Activated CD4-positive, alpha-beta T cell treated with anti-CD3 and anti-CD28 coated beads, Interleukin-2, amount 50 U/mL, for 48 hours (primary cell): Measurements from ENCODE around the gene CSF1R.
"Not testable (repeated sequence)": the region's sequence is repeated elsewhere in the genome, so short reads cannot be mapped to it uniquely, and the experiment has no call there.

Source experiments
- DNase-seq, 2 experiments: peaks; one replicate each; pipeline ENCODE4 v3.0.0-alpha.2; 2020

The CSF1R gene

DNA sequence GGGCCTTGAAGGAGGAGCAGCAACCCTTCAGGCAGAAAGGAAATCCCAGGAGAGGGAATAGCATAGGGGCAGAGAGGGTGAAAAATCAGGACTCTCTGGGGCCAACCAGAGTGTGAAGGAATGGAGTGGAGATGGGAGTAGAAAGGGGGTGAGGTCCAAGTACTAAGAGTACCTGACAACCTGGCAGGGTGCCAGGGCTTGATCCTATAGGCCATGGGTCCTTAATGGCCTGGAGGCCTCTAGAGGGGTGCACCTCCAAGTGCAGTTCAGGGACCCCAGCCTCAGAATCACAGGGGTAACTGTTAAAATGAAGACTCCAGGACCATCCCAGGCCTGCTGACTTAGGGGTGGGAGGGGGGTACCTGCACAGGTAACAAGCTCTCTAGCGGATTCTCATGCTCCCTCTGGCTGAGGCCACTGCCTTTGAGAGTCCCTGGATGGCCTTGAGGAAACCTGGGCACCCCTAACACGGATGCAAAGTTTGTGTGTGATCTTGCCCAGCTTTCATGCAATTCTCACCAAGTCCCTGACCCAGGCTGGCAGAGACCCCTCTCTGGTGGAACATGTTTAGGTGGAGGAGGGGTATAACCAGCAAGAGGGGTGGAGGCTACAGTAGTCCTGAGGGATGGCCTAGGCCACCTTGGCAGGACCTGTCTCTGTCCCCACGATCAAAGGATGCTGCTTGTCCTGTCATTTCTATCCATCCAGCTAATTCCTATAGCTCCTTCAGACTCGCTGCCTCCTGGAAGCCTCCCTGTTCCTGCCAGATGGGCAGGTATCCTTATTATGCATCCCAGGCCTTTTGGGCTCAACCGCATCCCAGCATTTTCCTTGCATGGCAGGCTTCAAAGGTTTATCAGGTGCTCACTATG lies 17.6 kb upstream of the CSF1R start:
- no peak for DNase-seq

DNA sequence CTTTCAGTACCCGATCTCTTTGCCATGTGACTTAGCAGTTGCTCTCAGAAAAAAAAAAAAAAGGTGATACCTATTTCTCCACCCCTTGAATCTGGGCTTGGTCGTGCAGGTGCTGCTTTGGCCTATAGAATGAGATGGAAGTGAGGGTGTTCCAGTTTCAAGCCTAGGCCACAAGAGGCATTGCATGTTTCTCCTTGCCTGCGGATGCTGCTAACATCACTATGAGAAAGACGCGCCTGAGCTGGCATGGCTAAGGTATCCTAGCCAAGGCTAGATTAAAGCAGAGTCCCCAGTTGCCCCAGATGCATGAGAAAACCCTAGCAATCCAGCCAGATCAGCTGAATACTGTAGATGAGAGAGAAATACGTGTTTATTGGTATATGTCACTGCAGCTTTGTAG lies 14.7 kb upstream of the CSF1R start:
- DNase-seq, result no peak

DNA sequence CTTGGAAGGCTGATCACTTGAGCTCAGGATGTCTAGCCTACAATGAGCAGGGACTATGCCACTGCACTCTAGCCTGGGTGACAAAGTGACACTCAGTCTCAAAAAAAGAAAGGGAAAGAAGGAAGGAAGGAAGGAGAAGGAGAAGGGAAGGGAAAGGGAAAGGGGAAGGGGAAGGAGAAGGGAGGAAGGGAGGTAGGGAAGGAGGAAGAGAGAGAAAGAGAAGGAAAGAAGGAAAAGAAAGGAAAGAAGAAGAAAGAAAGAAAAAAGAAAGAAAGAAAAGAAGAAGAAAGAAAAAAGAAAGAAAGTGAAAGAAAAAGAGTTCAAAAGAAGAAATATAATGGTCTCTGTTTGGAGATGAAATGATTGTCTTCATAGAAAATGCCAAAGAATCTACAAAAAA lies 10.8 kb upstream of the CSF1R start:
- DNase-seq, result no peak

DNA sequence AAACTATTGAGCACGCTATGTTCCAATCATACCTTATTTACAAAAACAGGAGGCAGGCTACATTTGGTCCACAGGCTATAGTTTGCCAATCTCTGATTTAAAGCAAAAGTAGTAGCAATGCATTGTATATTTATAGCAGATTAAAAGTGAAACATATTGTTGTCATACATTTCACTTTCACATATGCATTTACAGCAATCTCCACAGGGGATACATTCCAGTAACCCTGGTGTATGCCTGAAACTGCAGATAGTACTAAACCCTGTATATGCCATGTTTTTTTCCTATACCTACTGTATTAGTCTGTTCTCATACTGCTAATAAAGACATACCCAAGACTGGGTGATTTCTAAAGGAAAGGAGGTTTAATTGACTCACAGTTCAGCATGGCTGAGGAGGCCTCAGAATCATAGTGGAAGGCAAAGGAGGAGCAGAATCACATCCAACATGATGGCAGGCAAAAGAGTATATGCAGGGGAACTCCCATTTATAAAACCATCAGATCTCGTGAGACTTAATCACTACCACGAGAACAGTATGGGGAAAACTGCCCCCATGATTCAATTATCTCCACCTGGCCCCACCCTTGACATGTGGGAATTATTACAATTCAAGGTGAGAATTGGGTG lies 5.9 kb upstream of the CSF1R start:
- no peak for DNase-seq

DNA sequence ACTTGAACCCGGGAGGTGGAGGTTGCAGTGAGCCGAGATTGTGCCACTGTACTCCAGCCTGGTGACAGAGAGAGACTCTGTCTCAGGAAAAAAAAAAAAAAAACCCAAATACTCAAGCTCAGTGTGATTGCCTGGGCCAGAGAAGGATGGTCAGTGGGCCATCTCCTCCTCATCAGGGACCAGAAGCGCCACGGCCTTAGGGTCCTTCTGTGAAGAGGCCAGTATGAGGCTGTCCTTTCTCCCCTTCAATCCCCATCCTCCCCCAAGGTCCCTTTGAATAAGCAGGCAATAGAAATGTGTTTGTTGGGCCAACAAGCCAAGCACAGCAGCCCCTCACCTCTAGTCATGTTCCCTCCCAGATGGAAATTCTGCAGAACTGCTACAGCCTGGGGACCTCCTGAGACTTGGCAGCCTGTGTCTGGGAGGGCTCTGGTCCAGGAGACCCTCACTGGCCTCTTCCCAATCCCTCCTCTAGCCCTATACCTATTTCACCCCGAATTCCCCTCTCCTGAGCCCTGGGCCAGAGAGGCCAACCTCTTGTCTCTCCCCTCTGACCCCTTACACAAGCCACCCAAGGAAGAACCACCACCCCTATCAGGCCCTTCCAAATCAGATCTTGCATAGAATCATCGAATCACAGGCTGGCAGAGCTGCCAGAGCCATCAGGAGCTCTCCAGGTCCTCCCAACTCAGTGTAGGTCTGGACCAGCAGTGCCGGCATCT lies 1.0 kb downstream of the CSF1R start:
- no peak for DNase-seq

DNA sequence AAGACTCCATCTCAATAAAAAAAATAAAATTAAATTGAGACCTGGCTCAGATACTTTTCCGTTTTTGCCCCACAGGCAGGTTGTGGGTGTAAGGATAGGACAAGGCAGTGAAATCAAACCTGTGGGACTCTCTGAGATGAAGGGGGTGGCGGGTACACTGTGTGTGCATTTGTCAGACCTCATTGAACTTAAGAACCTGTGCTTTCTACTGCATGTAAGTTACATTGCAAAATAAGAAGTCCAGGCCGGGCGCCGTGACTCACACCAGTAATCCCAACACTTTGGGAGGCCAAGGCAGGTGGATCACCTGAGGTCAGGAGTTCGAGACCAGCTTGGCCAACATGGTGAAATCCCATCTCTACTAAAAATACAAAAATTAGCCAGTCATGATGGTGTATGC lies 1.6 kb downstream of the CSF1R start:
- not testable (repeated sequence) for DNase-seq

DNA sequence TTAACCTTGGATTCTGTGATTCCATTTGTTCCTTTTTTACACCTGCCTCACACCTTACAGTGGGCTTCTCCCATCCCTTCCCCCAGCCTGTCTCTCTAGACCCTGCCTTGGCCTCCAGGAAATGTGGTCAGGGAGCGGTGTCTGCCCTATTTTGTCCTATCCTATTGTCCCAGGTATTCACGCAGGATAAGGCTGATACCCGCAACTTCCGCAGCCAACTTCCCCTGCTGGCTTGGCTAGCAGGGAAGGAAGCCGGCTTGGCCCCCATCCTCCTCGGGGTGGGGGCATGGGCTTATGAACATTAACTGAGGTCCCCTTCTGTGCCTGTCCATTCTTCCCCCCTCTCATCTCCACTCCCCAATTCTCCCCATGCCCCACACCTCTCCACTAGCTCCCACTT lies 3.5 kb downstream of the CSF1R start:
- no peak for DNase-seq

DNA sequence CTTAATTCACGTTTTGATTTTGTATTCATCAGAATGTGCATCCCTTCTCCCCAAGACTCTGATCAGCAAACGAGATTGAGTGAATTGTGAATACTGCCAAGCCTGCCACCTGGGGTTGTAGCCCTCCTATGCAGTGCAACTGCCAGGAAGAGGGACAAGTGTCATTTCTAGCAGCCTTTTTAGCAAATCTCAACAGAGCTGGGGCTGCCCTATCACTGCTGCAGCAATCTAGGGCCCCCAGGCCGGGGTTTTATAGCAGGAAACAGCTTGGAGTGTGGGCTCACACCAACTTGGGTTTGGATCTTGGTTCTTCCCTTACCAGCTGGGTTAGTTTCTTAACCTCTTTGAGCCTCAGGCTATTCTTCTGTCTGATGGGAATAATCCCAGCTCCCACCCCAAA lies 4.0 kb downstream of the CSF1R start:
- DNase-seq, result no peak

DNA sequence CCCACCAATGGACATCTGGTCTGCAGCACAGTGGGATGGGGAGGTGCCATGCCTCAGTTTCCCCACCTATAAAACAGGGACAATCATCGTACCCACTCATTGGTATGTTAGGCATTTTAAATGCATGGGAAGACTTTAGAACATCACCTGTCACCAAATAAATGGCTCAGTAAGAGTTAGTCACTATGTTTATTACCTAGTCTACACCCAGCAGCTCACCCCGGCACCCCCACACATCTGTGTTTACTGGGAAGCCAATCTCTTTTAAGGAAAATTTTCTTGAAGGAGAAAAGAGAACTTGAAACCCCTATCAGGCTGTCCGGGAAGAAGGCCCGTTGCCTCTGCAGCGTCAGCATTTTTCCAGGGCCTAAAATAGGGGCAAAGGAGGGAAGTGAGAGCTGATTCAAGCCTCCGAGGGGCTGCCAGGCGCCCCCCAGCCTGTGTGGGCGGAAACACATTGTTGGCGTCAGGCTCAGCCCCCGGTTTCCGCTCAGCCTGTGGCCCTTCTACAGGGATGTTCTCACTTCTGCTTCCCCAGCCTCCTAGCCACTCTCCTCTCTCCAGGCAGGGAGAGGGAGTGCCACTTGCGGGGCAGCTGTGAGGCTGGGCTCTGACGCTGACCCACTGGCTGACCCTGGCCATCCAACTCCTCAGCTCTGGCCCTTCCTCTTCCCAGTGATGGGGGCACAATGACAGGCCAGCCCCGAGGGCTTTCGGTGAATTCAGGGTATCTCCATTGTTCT lies 4.6 kb downstream of the CSF1R start:
- no peak for DNase-seq

DNA sequence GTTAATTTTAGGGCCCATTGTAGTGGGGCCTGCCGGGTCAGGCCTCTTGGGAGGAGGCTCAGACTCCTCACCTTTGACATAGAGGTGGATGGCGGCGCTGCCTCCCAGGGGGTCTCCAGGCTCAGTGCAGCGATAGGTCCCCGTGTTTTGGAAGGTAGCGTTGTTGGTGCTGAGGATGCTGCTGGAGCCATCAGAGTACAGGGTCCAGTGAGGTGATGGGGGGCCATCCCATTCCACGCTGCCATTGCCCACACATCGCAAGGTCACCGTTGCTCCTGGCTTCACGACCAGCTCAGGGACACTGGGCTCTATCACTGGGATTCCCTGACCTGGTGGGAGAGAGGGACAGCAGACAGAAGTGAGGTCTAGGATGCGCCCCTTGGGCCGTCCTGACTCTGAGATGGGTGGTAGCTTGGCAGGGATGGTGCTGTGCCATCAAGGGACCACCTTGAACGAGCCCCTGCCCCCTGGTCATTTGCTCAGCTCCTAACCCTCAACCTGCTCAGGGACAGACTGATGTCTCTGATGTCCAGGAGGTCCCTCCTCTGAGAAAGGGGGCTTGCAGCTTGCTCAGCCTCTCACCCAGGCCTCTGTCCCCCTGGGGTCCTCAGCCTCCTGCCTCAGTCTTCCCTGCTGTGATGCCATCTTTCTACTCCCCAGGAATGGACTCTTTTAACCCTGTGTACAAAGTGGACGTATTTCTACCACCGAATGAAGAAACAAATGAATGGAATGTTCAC lies 5.5 kb downstream of the CSF1R start:
- no peak for DNase-seq

DNA sequence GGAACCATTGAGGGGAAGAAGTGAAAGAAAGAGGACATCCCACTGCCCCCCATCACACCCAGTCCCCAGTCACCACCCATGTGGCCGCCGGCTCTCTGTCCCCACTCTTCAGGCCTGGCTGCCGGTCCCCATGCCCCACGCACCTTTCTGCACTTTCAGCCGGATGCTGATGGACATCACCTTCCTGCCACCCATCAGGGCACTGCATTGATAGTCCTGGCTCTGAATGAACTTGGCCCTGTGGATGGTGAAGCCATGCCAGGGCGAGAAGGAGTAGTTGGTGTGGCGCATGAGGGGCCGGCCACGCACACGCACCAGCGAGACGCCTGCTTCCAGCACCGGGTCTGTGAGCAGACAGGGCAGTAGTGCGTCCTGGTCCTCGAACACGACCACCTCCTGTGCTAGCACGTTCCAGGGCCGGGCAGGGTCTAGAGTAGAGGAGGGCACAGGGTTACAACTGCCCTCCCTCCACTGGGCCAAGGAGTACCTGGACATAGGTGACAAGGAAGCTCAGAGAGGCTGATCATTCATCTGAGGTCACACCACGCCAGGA lies 6.4 kb downstream of the CSF1R start:
- no peak for DNase-seq

DNA sequence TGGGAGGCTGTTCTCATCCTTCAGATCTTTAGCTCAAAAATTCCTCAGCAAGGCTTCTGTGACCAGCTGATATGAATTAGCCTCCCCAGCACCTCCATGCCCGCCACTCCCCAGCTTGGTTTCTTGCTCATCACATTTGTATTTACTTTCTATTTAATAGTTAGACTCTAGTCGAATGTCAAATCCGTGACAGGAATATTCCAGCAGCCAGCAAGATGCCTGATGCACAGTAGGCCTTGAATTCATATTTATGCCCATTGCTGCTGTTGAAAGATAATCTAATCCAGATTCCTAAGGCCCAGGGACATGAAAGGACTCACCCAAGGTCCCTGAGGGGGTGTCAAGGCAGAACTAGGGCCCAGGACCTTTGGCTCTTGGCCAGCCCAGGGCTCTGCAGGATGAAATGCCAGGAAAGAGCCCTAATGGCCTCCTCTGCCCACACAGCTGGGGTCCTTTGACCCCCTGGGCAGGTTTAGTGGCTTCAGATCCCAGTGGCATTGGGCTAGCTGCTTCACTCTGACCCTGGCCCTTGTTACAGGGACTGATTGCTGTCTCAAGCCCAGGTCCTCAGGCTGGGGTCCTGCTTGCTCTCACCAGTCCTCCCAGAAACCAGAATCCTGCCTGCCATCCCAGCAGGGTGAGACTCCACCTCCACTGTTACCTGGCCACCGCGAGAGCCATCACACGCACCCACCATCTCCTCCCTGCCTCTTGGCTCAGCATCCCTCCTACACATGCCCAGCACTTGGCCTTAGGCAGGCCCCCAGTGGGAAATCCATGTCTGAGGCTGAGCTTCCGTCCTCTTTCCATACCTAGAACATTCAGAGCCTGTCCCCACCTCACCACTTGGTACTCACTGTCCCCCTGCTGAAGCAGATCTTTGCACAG lies 7.3 kb downstream of the CSF1R start:
- DNase-seq, result no peak

DNA sequence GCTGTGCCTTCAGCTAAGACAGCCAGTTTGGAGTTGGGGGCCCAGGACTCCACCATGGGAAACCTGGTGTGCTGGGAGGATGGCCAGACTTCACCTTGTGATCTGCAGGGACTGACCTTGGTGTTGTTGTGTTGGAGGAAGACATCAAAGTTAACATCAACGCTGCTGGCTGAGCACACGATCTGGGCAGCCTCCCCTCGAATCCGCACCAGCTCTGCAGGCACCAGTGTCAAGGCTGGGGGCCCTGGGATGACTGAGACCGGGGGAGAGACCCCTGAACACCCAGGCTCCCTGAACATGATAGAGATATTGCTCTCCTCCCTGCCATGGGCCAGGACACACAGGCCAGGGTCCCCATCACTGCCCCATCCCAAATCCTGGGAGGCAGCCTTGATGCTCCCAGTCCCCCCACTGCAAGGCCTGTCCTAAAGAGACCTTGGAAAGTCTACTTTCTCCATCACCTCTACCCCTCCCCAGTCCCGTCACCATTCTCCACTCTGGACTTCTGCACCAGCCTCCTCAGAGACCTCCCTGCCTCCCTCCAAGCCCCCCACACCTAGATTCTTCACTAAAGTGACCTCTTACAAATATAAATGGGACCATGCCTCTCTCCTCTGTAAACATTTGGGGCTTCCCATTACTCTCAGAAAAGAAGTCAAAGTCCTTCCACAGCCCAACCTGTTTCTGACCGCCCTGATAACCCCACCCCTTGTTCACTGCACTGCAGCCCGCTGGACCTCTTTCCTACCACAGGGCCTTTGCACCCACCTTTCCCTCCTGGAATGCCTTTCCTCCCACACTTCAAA lies 8.2 kb downstream of the CSF1R start:
- no peak for DNase-seq

DNA sequence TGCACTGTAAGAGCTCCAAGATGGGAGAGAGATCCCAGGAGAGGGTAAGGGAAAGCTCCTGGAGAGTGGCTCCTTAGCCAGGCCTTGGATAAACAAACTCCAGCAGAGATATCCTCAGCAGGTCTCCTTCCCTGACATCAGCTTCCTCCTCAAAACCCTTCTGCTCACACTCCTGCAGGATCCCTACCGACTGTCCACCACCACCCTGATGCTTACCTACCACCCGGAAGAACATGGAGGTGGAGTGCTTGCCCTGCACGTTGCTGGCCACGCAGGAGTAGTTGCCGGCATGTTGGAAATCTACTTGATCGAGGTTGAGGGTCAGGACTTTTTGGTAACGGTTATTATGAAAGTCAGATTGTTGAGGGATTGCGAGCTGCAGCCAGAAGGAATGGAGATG lies 9.3 kb downstream of the CSF1R start:
- no peak for DNase-seq

DNA sequence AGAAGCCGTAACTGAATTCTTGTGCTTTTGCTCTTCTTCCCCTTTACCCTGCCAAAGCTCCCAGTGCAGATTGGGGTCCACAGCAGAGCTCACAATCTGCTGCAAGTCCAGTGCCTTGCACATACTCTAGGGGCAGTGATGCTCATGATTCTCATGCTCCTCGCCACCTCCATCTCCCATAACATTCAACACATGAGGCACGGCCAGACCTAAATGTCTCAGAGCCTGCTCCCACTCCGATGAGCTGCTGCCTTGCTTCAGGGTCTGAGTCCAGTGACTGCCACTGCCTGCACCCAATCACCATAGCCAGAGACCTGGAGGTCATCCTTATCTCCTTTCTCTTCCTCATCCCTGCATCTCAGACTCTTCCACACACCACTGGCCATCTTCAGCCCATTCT lies 10.5 kb downstream of the CSF1R start:
- DNase-seq, result no peak

DNA sequence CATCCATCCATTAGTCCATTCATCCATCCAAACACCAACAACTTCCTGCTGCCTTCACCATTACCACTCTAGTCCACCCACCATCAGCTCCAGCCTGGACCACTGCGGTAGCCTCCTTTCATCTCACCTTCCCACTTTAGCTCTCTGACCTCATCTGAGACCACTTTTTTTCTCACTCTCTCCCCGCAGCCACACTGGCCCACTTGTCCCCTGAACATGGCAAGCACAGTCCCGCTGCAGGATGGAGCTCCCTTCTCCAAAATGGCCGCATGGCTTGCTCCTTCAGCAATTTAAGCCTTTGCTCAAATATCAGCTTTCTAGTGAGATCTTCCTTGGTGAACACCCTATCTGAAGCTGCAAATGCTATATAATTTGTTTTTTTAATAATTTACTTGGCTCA lies 11.1 kb downstream of the CSF1R start:
- no peak for DNase-seq

DNA sequence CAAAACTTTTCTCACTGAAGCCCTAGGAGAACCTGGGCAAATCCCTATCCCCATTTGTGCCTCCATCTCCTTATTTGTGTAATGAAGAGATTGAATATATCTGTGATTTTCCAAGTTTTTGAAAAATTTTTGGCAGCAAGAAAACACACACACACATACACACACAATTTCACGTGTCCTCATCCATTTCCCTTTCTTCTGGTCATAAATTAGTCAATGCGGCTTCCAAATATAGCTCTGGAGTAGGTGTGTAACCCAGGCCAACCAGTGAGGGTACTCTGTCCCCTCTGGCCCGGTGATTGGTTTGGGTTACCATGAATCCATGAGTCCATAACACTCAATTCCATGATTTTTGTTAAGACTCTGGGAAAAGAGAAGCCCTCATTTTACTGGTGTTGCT lies 12.7 kb downstream of the CSF1R start:
- DNase-seq, result no peak

DNA sequence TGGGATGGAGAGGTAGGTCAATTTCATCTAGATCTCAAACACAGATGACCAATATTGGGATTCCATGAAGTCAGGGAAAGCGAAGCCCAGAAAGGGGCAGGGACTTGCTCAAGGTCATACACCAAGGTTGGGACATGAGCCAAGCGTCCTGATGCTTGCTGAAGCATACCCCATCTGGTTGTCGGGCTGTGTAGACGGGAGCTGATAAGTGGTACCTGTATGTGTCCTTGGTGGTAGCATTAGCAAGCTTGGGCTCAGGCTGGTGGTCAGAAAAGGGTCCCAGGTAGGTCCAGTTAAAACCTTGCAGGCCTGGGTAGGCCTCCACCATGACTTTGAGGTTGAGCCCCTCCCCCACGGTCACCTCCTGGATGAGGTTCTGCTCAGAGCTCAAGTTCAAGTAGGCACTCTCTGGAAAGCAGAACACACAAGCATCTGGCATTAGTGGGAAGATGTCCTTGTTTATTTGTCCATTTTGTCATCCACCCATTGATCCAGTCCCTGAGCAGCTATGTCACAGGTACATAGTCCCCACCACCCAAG lies 13.2 kb downstream of the CSF1R start:
- no peak for DNase-seq

DNA sequence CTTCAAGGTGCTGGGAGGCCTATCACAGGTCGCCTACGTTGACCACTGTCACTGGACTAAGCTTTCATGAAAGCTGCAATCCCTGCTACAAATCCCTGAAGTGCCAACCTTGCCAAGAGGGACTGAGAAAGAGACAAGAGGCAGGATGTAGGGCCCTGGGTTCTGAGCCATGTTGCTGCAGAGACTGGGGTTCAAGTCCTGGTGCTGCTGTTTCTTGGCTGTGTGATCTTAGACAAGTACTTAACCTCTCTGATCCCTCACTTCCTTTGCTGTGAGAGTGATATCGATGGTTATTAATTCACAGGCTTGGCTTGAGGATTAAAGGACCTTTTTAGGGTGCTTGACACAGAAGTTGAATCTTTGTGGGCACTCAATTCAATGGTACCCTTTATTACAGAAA lies 15.5 kb downstream of the CSF1R start:
- no peak for DNase-seq
